WTC11 (cell line): ENCODE data around the gene ALOX15B. TPM values are rescaled to one million over a fixed set of nuclear protein-coding genes. Genes with fewer than 3 reads are reported as not detected.

ENCODE experiments used
- ATAC-seq: fragments of 200-7000 bp; cut with Tn5 transposase; 2 replicates; pipeline ENCODE4 v1.10.0; 2021; ENCODE audit warnings: mild to moderate bottlenecking, moderate library complexity
- CTCF ChIA-PET: fragments of 300-600 bp; sonication (Branson Sonifier 250); formaldehyde crosslinking; loops from one replicate; lab custom pipeline; 2021; ENCODE audit warnings: antibody characterized with exemption; lab: Charles Lee
- POLR2A ChIA-PET: fragments of 350-600 bp; sonication (Branson Sonifier 250); formaldehyde crosslinking; loops from one replicate; lab custom pipeline; 2021; ENCODE audit warnings: antibody characterized with exemption; lab: Charles Lee
- DNase-seq: peaks from one replicate; pipeline ENCODE4 v3.0.0; 2021; ENCODE audit warnings: low spot score
- H3K27ac Mint-ChIP-seq: 2 replicates; pipeline ENCODE4 v1.8.0; 2021; ENCODE audit warnings: mixed read lengths
- H3K27me3 Mint-ChIP-seq: 2 replicates; pipeline ENCODE4 v1.8.0; 2021; ENCODE audit warnings: low read depth, mild to moderate bottlenecking, moderate library complexity, mixed read lengths
- H3K36me3 Mint-ChIP-seq: 2 replicates; pipeline ENCODE4 v1.8.0; 2021; ENCODE audit warnings: mixed read lengths
- H3K4me1 Mint-ChIP-seq: 2 replicates; pipeline ENCODE4 v1.8.0; 2022; ENCODE audit warnings: mixed read lengths
- H3K4me3 Mint-ChIP-seq: 2 replicates; pipeline ENCODE4 v1.8.0; 2021; ENCODE audit warnings: mild to moderate bottlenecking, moderate library complexity, mixed read lengths
- H3K9me3 Mint-ChIP-seq: 2 replicates; pipeline ENCODE4 v1.8.0; 2021; ENCODE audit warnings: mixed read lengths
- CBFB ChIP-seq: sonication (generic); formaldehyde crosslinking; IDR thresholded peaks from 2 replicates; pipeline ENCODE4 v1.8.1; 2022; ENCODE audit warnings: mild to moderate bottlenecking, low read depth, missing genetic modification reagents
- CDX4 ChIP-seq: fragments of 250-450 bp; sonication (Bioruptor Pico); IDR thresholded peaks from 2 replicates; pipeline ENCODE4 v1.9.0; 2021; ENCODE audit warnings: moderate library complexity, mild to moderate bottlenecking, inconsistent platforms, borderline replicate concordance
- CREB1 ChIP-seq: sonication (generic); formaldehyde crosslinking; IDR thresholded peaks from 2 replicates; pipeline ENCODE4 v1.8.0; 2023; ENCODE audit warnings: mild to moderate bottlenecking, missing genetic modification reagents
- CREM ChIP-seq: sonication (generic); formaldehyde crosslinking; IDR thresholded peaks from 2 replicates; pipeline ENCODE4 v1.8.1; 2022; ENCODE audit warnings: mild to moderate bottlenecking, missing genetic modification reagents, moderate library complexity
- ERG ChIP-seq: fragments of 250-450 bp; sonication (Bioruptor Pico); IDR thresholded peaks from 2 replicates; pipeline ENCODE4 v1.8.0; 2021; ENCODE audit warnings: mild to moderate bottlenecking
- HMGXB4 ChIP-seq: sonication (generic); formaldehyde crosslinking; IDR thresholded peaks from 2 replicates; pipeline ENCODE4 v1.8.1; 2023; ENCODE audit warnings: mild to moderate bottlenecking, moderate library complexity, missing genetic modification reagents
- MLX ChIP-seq: sonication (generic); formaldehyde crosslinking; IDR thresholded peaks from 2 replicates; pipeline ENCODE4 v1.8.1; 2023; ENCODE audit warnings: mild to moderate bottlenecking, missing genetic modification reagents, moderate library complexity
- MXD4 ChIP-seq: fragments of 250-450 bp; sonication (Bioruptor Pico); IDR thresholded peaks from 2 replicates; pipeline ENCODE4 v1.8.0; 2021; ENCODE audit warnings: mild to moderate bottlenecking, moderate library complexity, borderline replicate concordance
- NR3C1 ChIP-seq: sonication (generic); formaldehyde crosslinking; conservative IDR thresholded peaks from 2 replicates; pipeline ENCODE4 v1.8.1; 2023; ENCODE audit warnings: low read depth, mild to moderate bottlenecking, missing genetic modification reagents
- PRDM15 ChIP-seq: sonication (generic); formaldehyde crosslinking; IDR thresholded peaks from 2 replicates; pipeline ENCODE4 v1.8.0; 2022; ENCODE audit warnings: missing genetic modification reagents
- SMAD4 ChIP-seq: sonication (generic); formaldehyde crosslinking; IDR thresholded peaks from 2 replicates; pipeline ENCODE4 v1.8.0; 2022; ENCODE audit warnings: mild to moderate bottlenecking, missing genetic modification reagents
- SP1 ChIP-seq: sonication (generic); formaldehyde crosslinking; conservative IDR thresholded peaks from 2 replicates; pipeline ENCODE4 v1.8.1; 2022; ENCODE audit warnings: missing genetic modification reagents
- TEAD4 ChIP-seq: sonication (generic); formaldehyde crosslinking; IDR thresholded peaks from 2 replicates; pipeline ENCODE4 v1.8.0; 2022; ENCODE audit warnings: mild to moderate bottlenecking, missing genetic modification reagents
- TP53 ChIP-seq: sonication (generic); formaldehyde crosslinking; IDR thresholded peaks from 2 replicates; pipeline ENCODE4 v1.8.1; 2023; ENCODE audit warnings: mild to moderate bottlenecking, missing genetic modification reagents
- USF1 ChIP-seq: sonication (generic); formaldehyde crosslinking; IDR thresholded peaks from 2 replicates; pipeline ENCODE4 v1.8.0; 2022; ENCODE audit warnings: mild to moderate bottlenecking, missing genetic modification reagents
- ZNF121 ChIP-seq: sonication (generic); formaldehyde crosslinking; IDR thresholded peaks from 2 replicates; pipeline ENCODE4 v1.8.0; 2023; ENCODE audit warnings: missing genetic modification reagents
- ZNF219 ChIP-seq: sonication (generic); formaldehyde crosslinking; IDR thresholded peaks from 2 replicates; pipeline ENCODE4 v1.8.0; 2023; ENCODE audit warnings: missing genetic modification reagents, mild to moderate bottlenecking, borderline replicate concordance
- ZNF317 ChIP-seq: sonication (generic); formaldehyde crosslinking; IDR thresholded peaks from 2 replicates; pipeline ENCODE4 v1.8.1; 2023; ENCODE audit warnings: low read depth, mild to moderate bottlenecking, moderate library complexity, missing genetic modification reagents, borderline replicate concordance
- ZNF416 ChIP-seq: fragments of 250-450 bp; sonication (Bioruptor Pico); IDR thresholded peaks from 2 replicates; pipeline ENCODE4 v1.9.0; 2021; ENCODE audit warnings: mild to moderate bottlenecking, inconsistent platforms
- total RNA-seq: library from RNA; stranded (reverse); gene quantifications from 3 replicates; pipeline ENCODE4 v1.2.3, GENCODE V29; 2021
- TF ChIP-seq, protein P1 (sequence below): sonication (generic); formaldehyde crosslinking; IDR thresholded peaks from 2 replicates; pipeline ENCODE4 v1.8.1; 2022; ENCODE audit warnings: mild to moderate bottlenecking, moderate library complexity, missing genetic modification reagents
- TF ChIP-seq, protein P2 (sequence below): sonication (generic); formaldehyde crosslinking; IDR thresholded peaks from 2 replicates; pipeline ENCODE4 v1.8.0; 2022; ENCODE audit warnings: mild to moderate bottlenecking, missing genetic modification reagents

Gene ALOX15B
- total RNA-seq, 1 experiment from 2014 or later = 0.22 TPM

GRCh38 chr17:8072729-8073461 is 34.0 kb downstream of the ALOX15B start:
- ChIA-PET CTCF (interaction anchor here (0.6 to 13.0 kb wide), 69 partner anchors 7 to 1231 kb away, joined by 3 to 380 read pairs (median 5); partner anchors contain the start of genes ALOX12B, ALOXE3, BORCS6 and CNTROB), POLR2A (interaction anchor here (0.9 to 1.8 kb wide), 3 partner anchors 10 to 100 kb away, joined by 3 to 4 read pairs (median 3); no protein-coding TSS in a partner anchor)
- ATAC-seq = peak; percentile 14; the same call in 1 of the 2 replicates
- peaks cover 98% of the 10 kb centered on the region for H3K27me3 Mint-ChIP-seq
- no peaks in the 10 kb centered on the region for H3K36me3 Mint-ChIP-seq
- H3K27ac Mint-ChIP-seq = no peak overlapping the region
- H3K4me3 Mint-ChIP-seq = peak overlapping the region; percentile 76
- DNase-seq = peak; percentile 42
- H3K9me3 Mint-ChIP-seq = no peaks in the 10 kb centered on the region
- peaks cover 23% of the 10 kb centered on the region for H3K4me1 Mint-ChIP-seq
- TF ChIP-seq SP1 (CRISPR knock-in tag) (no peak), TEAD4 (CRISPR knock-in tag) (peak; percentile 73; the same call in 1 of the 2 replicates), PRDM15 (CRISPR knock-in tag) (no peak), ZNF121 (no peak), USF1 (CRISPR knock-in tag) (peak; percentile 59; the same call in 1 of the 2 replicates), ZNF219 (no peak), NR3C1 (CRISPR knock-in tag) (no peak), MXD4 (no peak), ZNF416 (CRISPR knock-in tag) (no peak), SMAD4 (no peak), CREB1 (peak; percentile 68; the same call in 1 of the 2 replicates), TP53 (CRISPR knock-in tag) (0 out of 2 replicates have a peak, but pooled peaks have one; percentile 28), CREM (CRISPR knock-in tag) (no peak), CDX4 (CRISPR knock-in tag) (no peak), ERG (CRISPR knock-in tag) (no peak), ZNF317 (no peak), MLX (CRISPR knock-in tag) (no peak), HMGXB4 (CRISPR knock-in tag) (no peak; the same call in 1 of the 2 replicates), CBFB (CRISPR knock-in tag) (no peak)
- TF ChIP-seq, protein P1, sequence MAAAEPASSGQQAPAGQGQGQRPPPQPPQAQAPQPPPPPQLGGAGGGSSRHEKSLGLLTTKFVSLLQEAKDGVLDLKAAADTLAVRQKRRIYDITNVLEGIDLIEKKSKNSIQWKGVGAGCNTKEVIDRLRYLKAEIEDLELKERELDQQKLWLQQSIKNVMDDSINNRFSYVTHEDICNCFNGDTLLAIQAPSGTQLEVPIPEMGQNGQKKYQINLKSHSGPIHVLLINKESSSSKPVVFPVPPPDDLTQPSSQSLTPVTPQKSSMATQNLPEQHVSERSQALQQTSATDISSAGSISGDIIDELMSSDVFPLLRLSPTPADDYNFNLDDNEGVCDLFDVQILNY (CRISPR knock-in tag) = no peak
- TF ChIP-seq, protein P2, sequence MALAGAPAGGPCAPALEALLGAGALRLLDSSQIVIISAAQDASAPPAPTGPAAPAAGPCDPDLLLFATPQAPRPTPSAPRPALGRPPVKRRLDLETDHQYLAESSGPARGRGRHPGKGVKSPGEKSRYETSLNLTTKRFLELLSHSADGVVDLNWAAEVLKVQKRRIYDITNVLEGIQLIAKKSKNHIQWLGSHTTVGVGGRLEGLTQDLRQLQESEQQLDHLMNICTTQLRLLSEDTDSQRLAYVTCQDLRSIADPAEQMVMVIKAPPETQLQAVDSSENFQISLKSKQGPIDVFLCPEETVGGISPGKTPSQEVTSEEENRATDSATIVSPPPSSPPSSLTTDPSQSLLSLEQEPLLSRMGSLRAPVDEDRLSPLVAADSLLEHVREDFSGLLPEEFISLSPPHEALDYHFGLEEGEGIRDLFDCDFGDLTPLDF = peak; percentile 71; the same call in 1 of the 2 replicates
